ES-I3 (cell line): Measurements from ENCODE around the gene DNAH12.

ENCODE experiments used
- H3K36me3 ChIP-seq: 2 replicates; pipeline ENCODE4 v1.6.1; 2013; ENCODE audit warnings: mild to moderate bottlenecking, low read length, control low read depth, moderate library complexity; ENCODE audit not compliant: insufficient read depth
- H3K4me1 ChIP-seq: 2 replicates; pipeline ENCODE4 v1.6.1; 2013; ENCODE audit warnings: mild to moderate bottlenecking, control low read depth, low read length; ENCODE audit not compliant: insufficient read depth
- H3K9ac ChIP-seq: 2 replicates; pipeline ENCODE4 v1.6.1; 2013; ENCODE audit warnings: low read depth, mild to moderate bottlenecking, low read length, moderate library complexity
- H3K9me3 ChIP-seq: 2 replicates; pipeline ENCODE4 v1.6.1; 2013; ENCODE audit warnings: mild to moderate bottlenecking, low read length, moderate library complexity; ENCODE audit not compliant: control insufficient read depth, insufficient read depth

Gene DNAH12

DNA sequence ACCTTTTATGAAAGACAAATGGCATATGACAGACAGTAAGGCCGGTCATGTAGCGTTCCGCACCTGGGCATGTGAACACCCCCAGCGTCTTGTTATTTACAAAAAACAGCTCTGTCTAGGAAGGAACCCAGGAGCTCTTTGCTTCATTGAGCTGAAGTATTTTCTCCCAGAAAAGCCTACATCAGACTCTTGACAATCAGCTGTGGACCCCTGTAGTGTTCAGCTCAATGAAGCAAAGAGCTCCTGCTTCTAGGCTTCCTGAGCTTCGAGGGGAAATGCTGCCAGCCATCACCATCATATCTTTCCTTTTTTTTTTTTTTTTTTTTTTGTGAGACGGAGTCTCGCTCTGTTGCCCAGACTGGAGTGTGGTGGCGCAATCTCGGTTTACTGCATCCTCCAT is 255.7 kb downstream of the DNAH12 start:
- Histone ChIP-seq H3K4me1 (no peaks in the 10 kb centered on the region), H3K36me3 (no peaks in the 10 kb centered on the region), H3K9me3 (no peaks in the 10 kb centered on the region), H3K9ac (no peak overlapping the region)

DNA sequence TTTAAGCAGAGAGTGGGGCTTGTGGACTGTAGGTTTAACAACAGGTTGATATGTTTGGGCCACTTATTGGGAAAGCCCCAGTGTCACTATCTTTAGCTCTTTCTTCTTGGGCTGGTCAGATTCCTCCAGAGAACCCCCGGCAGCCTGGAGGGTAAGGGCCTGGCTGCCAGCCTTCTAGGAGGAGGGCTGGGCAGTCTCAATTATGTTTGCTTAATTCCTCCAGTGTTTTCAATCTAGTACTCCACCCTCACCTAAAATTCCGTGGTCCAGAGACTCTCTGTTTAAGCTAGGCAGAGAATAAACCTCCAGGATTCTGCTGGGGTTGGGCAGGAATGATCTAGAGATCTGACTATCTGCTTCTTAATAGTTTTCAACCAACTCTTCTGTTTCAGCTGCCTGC is 256.9 kb downstream of the DNAH12 start:
- Histone ChIP-seq H3K4me1 (0 out of 2 replicates have a peak, but pooled peaks cover 3% of the 10 kb centered on the region), H3K9me3 (no peaks in the 10 kb centered on the region), H3K36me3 (no peaks in the 10 kb centered on the region), H3K9ac (no peak overlapping the region)

DNA sequence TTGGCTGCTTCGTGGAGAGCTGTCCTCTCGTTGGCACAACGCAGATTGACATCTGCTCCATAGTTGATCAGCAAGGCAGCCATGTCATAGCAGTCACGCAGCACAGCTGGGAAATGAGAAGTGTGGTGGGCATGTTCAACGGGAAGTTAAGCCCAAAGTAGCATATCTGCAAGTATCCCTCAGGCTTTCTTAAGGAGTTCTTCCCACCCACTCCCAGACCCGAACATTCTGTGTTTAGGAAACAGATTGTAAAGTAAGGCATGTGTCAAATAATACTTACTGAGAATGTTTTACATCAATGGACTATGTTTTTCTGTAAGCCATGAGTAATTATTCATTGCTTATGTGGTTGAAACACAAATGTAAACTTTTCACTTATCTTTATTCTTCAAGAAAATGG is 260.8 kb downstream of the DNAH12 start:
- Histone ChIP-seq H3K9ac (no peak overlapping the region), H3K9me3 (no peaks in the 10 kb centered on the region), H3K4me1 (0 out of 2 replicates have a peak, but pooled peaks cover 8% of the 10 kb centered on the region), H3K36me3 (no peaks in the 10 kb centered on the region)

DNA sequence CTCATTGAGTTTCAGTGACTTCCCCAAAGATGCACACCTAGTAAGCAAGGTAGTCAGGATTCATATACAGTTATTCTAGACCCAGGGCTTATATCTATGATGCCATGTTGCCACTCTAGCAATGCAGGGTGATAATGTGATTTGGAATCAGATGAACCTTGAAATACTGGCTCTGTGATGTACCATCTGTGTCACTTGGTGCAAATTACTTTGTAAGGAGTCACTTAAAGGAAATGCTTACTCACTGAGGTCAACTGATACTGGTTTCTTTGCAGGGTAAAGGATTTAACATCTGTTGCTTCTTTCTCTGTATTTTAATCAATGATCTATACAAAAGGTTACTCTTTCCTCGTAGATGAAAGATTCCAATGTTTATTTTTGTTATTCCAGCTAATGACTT is 262.4 kb downstream of the DNAH12 start:
- H3K9ac ChIP-seq, result no peak overlapping the region
- H3K4me1 ChIP-seq, result 0 out of 2 replicates have a peak, but pooled peaks cover 8% of the 10 kb centered on the region
- H3K36me3 ChIP-seq, result no peaks in the 10 kb centered on the region
- H3K9me3 ChIP-seq, result no peaks in the 10 kb centered on the region

DNA sequence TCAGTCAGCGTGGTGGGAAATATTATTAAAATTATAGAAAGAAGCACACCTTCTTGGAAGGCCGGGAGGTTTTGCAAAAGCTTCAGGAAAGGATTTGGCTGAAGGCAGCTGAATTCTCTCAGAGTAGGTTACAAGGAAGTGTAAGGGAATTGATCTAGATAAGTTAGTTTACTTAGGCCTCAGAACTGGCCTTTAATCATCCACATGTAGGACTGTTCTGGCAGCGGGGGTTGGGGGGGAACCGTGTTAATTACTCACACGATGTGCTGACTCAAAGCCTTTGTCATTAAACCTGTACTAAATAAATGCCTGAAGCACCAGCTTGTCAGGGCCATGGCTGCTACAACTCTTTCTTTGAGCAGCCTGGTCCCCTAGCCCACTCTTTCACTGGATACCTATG is 264.5 kb downstream of the DNAH12 start:
- H3K4me1 ChIP-seq, result 0 out of 2 replicates have a peak, but pooled peaks cover 8% of the 10 kb centered on the region
- no peaks in the 10 kb centered on the region for H3K9me3 ChIP-seq
- no peaks in the 10 kb centered on the region for H3K36me3 ChIP-seq
- no peak overlapping the region for H3K9ac ChIP-seq

DNA sequence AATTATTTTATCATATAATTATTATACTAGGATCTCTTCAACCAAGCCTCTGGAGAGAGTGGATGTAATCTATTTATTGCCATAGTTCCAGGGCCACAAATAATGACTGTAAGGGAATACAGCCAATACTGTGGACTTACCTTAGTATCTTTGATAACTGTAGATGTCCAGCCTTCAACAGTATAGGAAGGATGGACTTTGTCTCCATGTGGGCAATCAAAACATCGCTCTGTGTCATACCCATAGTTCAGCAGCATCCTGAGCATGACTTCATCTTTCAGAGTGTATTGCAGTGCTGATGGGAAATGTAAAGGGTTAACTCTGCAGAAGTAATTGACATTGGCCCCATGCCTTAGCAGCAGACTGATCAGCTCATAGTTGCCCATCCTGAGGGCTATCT is 265.9 kb downstream of the DNAH12 start:
- no peaks in the 10 kb centered on the region for H3K36me3 ChIP-seq
- H3K9ac ChIP-seq, result no peak overlapping the region
- H3K9me3 ChIP-seq, result no peaks in the 10 kb centered on the region
- H3K4me1 ChIP-seq, result 0 out of 2 replicates have a peak, but pooled peaks cover 7% of the 10 kb centered on the region

DNA sequence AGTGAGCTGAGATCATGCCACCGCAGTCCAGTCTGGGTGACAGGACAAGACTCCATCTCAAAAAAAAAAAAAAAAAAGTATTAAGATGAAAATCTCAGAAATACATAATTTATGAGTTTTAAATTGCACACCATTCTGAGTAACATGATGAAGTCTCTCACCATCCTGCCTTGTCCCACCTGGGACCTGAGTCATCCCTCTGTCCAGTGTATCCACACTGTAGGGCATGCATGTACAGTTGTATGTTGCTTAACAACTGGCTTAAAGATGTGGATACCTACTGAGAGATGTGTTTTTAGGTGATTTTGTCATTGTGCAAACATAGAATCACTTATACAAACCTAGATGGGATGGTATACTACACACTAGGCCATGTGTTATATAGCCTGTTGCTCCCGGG is 268.8 kb downstream of the DNAH12 start:
- H3K4me1 ChIP-seq, result no peaks in the 10 kb centered on the region
- no peak overlapping the region for H3K9ac ChIP-seq
- no peaks in the 10 kb centered on the region for H3K9me3 ChIP-seq
- no peaks in the 10 kb centered on the region for H3K36me3 ChIP-seq

DNA sequence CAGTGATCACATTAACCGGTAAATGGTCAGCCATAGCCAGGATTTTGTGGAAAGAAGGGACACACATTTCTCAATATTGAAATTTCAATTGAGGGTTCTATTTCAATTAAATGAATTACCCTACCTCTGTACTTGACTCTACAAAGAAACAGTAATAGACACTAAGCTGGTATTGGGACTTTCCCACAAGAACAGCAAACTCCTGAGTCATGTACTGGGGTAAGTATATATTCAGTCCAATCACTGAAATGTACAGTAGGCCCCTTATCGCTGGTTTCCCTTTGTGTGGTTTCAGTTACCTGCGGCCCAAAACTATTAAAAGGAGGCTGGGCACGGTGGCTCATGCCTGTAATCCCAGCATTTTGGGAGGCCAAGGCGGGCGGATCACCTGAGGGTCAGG is 269.3 kb downstream of the DNAH12 start:
- Histone ChIP-seq H3K9me3 (no peaks in the 10 kb centered on the region), H3K4me1 (no peaks in the 10 kb centered on the region), H3K36me3 (no peaks in the 10 kb centered on the region), H3K9ac (no peak overlapping the region)

DNA sequence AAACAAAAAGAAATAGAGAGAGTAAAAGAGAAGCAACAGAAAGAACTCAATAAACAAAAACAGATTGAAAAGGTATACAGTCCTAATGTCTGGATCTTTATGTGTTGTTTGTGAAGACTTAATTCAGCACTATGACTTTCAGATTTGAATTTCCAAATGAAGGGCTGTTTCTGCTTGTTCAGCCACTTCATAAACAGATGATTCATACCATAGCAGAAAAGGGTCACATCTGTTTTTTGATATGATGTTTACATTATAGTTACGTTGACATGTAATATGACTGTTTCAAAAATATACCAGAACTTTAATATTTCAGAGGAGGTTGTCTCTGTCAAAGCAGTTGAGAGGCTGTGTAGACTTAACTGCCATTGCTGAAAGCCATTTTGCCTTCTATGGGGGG is 275.7 kb downstream of the DNAH12 start:
- H3K9me3 ChIP-seq, result no peaks in the 10 kb centered on the region
- H3K9ac ChIP-seq, result no peak overlapping the region
- H3K4me1 ChIP-seq, result no peaks in the 10 kb centered on the region
- H3K36me3 ChIP-seq, result no peaks in the 10 kb centered on the region; the same call in 1 of the 2 replicates

DNA sequence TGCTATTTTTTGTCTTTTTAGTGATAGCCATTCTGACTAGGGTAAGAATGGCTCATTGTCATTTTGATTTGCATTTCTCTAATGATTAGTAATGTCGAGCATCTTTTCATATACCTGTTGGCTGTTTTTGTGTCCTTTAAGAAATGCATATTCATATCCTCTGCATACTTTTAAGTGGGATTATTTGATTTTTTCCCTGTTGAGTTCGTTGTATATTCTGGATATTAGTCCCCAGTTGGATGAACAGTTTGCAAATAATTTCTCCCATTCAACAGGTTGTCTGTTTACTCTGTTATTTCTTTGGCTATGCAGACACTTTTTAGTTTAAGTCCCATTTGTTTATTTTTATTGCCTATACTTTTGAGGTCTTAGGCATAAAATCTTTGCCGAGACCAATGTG is 282.2 kb downstream of the DNAH12 start:
- H3K9ac ChIP-seq, result no peak overlapping the region

DNA sequence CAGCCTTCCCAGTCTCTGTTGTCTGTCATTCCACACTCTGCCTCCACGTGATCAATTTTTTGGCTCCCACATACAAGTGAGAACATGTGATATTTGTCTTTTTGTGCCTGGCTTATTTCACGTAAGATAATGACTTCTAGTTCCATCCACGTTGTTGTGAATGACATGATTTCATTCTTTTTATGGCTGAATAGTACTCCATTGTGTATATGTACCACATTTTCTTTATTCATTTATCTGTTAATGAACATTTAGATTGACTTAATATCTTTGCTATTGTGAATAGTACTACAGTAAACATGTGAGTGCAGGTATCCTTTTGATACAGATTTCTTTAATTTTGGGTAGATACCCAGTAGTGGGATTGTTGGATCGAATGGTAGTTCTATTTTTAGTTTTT is 283.0 kb downstream of the DNAH12 start:
- Histone ChIP-seq H3K4me1 (no peaks in the 10 kb centered on the region), H3K9me3 (no peaks in the 10 kb centered on the region), H3K36me3 (peaks cover 12% of the 10 kb centered on the region), H3K9ac (no peak overlapping the region)

More for the DNA sequence above, 282.2 kb downstream of the DNAH12 start:
- Histone ChIP-seq H3K4me1 (no peaks in the 10 kb centered on the region), H3K9me3 (no peaks in the 10 kb centered on the region), H3K36me3 (peaks cover 12% of the 10 kb centered on the region)

DNA sequence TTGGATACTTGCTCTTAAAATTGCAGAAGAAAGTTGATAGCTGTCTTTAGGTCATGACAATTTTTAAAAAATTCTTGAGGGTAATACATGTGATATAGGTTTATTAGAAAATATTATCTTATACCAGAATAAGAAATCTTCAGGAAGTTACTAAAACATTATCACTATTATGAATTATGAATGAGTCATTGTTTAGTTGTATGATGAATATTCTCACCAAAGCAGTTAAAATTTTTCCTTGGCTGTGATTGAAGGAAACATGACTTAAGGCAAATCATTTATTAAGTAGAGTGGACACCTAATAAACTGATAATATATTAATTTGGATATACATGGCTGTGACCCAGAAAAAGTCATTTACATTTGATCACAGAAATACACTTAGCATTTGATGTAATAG is 286.5 kb downstream of the DNAH12 start:
- Histone ChIP-seq H3K36me3 (peaks cover 12% of the 10 kb centered on the region), H3K9ac (no peak overlapping the region)

DNA sequence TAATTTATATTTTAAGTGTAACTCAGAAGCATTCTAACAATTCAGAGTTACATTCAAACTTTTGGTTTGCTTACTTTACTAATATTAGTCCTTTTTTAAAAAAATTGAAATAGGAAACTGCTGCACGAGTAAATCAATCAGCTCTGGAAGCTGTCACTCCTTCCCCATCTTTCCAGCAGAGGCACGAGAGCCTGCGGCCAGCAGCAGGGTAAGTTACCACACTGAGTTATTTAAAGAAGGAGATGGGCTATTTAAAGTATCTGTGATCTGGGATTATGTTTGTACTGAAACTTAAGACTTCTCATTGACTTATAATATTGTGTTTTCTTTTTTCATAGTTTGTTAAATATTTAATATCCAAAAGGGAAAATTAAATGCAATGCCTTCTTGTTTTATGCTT is 287.3 kb downstream of the DNAH12 start:
- Histone ChIP-seq H3K9ac (no peak overlapping the region), H3K9me3 (no peaks in the 10 kb centered on the region), H3K36me3 (peaks cover 12% of the 10 kb centered on the region), H3K4me1 (no peaks in the 10 kb centered on the region)

More for the DNA sequence above, 286.5 kb downstream of the DNAH12 start:
- Histone ChIP-seq H3K4me1 (no peaks in the 10 kb centered on the region), H3K9me3 (no peaks in the 10 kb centered on the region)

DNA sequence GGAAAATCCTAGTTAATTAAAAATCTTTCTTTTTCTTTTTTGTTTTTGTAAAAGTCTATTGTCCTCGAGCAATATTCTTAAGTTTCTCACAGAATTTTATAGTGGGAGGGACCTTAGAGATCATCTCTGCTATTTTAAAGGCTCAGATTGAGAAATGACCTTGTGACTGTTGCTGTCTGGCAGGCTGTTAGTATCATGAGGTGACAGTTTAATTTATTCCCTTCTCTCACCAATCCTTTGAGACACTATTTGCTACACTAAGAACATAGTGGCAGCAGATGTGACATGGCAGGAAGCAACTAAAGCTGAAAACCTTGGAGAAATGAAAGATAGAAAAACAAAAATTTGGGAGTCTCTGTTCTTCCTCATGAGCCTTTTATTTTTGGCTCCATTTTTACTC is 291.7 kb downstream of the DNAH12 start:
- Histone ChIP-seq H3K9ac (no peak overlapping the region), H3K36me3 (peaks cover 7% of the 10 kb centered on the region; the same call in 1 of the 2 replicates), H3K9me3 (no peaks in the 10 kb centered on the region), H3K4me1 (no peaks in the 10 kb centered on the region)

DNA sequence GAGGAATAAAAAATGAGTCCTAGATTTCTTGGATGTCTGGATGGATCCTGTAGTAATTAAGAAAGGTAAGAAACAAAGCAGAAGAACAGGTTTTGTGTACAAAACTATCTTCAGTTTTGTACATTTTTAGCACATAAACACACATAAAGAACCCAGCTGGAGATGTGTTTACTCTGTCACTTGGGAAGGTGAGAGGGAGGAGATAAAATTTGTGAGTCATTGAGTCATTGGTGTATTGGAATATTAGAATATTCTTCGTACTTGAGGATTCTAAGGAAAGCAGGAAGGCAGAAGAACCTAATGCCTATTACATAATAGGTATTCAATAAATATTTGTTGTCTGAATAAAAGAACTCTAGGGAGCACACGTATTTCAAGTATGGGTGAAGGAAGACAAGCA is 299.2 kb downstream of the DNAH12 start:
- 0 out of 2 replicates have a peak, but pooled peaks cover 4% of the 10 kb centered on the region for H3K36me3 ChIP-seq
- H3K9ac ChIP-seq, result no peak overlapping the region
- no peaks in the 10 kb centered on the region for H3K9me3 ChIP-seq
- H3K4me1 ChIP-seq, result no peaks in the 10 kb centered on the region
